ENCODE results near the gene ARHGAP24.
"Not testable (repeated sequence)": the region's sequence is repeated elsewhere in the genome, so short reads cannot be mapped to it uniquely, and the experiment has no call there.

The ARHGAP24 gene

DNA sequence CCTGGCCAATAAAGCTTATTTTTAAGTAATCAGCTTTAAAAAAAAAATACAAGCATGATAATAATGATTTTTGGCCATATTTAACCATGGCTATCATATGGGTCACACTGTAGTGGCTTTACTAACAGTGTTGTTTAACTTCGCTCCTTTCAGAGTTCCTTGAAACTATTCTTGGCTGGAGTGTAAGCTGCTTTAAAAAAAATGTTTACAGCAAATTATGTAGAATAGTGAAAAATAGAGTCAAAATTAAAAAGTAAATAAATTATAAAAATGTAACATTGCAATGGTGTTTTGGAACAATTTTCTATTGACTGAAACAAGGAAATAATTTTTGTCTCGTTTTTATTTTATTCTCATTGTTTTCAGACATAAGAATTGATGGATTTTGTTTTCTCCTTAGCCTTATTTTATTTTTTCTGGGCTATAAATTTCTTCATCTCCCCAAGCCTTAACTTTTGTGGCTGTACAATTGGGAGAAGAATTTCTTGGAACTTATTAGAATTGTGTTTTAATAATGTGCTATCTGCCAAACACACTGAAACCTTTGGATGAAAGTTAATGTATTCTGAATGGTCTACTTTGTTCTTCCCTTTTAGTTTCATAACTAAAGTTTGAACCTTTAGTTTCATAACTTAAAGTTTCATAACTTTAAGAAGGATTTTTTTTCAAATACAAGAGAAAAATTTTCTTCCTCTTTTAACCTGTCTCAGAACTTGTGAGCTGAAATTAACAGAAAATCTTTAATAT is 182.0 kb downstream of the ARHGAP24 start:
- DNase-seq (ENCODE audit: low read depth in 2 of 2): no peak

DNA sequence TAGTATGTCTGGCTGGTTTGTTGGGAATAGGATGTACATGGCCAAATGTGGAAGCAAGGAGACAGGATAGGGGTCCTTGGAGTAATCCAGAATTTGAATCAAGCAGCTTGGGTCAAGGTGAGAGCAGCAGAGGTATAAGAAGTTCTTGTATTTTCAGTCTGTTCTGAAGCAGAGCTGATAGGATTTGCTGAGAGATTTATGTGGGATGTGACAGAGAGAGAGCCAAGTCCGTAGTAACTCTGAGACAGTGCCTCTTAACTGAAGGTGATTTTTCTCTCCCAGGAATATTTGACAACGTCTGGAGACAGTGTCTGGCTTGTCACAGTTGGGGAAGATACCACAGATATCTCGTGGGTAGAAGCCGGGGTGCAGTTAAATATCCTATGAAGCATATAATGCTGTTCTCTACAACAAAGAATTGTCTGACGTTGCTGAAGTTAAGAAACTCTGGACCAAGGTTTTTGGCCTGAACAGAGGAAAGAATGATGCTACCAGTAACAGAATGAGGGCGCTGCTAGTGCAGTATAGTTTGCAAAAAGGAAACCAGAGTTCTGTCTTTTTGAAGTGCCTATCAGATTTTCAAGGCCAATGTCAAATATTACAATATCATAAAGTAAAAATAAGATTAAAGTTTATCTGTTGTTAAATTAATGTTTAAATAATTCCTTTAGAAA is 184.0 kb downstream of the ARHGAP24 start:
- no peak for DNase-seq (ENCODE audit: low read depth in 2 of 2)

- DNase-seq (ENCODE audit: low read depth in 2 of 2): no peak
Measured at GRCh38 chr4:85659610-85660218, 184.8 kb downstream of the ARHGAP24 start.

DNA sequence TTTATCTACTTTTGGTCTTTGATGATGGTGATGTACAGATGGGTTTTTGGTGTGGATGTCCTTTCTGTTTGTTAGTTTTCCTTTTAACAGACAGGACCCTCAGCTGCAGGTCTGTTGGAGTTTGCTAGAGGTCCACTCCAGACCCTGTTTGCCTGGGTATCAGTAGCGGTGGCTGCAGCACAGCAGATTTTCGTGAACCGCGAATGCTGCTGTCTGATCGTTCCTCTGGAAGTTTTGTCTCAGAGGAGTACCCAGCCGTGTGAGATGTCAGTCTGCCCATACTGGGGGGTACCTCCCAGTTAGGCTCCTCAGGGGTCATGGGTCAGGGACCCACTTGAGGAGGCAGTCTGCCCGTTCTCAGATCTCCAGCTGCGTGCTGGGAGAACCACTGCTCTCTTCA is 191.7 kb downstream of the ARHGAP24 start:
- DNase-seq (ENCODE audit: low read depth in 2 of 2): not testable (repeated sequence)

DNA sequence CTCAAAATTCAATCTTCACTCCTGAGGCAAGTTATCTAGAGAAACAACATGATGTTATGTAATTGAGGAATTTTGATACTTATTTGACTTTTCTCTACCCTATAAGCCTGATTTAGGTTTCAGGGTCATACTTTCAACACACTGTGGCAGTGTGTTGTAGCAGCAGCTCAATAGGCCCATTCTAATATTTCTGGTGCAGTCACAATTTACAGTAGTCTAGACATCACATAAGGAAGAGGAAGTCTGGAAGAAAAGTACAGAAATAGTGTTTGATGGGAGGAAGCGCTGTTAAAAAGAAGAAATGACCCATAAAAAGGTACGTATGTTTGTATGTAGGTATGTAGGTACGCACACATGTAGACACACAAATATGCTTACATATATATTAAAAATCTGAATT is 194.3 kb downstream of the ARHGAP24 start:
- DNase-seq (ENCODE audit: low read depth in 2 of 2): no peak

GRCh38 chr4:85669992-85670548 is 195.1 kb downstream of the ARHGAP24 start:
- DNase-seq (ENCODE audit: low read depth in 2 of 2): no peak

DNA sequence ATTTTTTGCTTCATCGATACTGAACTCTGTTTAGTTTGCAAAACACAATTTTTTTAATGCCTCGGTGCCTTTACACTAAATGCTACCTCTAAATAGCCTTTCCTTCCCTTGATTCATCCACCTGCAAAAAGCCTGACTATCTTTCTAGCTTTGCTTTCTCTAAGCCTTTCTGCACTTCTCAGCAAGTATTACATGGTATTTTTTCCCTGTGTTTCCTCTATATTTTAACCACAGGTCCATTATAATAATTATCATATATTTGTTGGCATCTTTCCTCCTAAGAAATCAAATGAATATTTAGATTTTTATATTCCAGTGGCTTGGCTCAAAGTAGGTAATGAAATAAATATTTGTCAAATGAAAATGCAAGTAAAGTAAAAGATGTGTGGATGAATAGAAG is 196.2 kb downstream of the ARHGAP24 start:
- no peak for DNase-seq (ENCODE audit: low read depth in 2 of 2)

- DNase-seq (ENCODE audit: low read depth in 2 of 2): no peak
Measured at GRCh38 chr4:85672116-85672515, 197.2 kb downstream of the ARHGAP24 start.

GRCh38 chr4:85672959-85673358 is 198.0 kb downstream of the ARHGAP24 start:
- no peak for DNase-seq (ENCODE audit: low read depth in 2 of 2)

DNA sequence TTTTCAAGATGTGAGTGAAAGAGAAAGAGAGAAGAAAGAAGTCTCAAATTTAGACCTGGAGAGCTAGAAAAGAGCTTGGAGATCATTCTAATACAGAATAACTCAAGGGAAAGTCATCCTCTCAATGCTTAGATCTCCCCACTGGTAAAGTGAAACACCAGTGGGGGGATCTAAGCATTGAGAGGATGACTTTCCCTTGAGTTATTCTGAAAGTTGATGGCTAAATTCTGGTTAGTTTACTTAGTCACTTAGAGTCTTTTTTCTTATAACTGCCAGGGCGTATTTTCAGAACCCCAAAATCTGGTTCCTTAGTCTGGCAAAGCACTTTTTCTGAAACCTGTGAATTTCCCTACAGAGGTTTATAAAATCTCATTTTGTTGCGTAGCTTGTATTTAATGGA is 198.6 kb downstream of the ARHGAP24 start:
- no peak for DNase-seq (ENCODE audit: low read depth in 2 of 2)

DNA sequence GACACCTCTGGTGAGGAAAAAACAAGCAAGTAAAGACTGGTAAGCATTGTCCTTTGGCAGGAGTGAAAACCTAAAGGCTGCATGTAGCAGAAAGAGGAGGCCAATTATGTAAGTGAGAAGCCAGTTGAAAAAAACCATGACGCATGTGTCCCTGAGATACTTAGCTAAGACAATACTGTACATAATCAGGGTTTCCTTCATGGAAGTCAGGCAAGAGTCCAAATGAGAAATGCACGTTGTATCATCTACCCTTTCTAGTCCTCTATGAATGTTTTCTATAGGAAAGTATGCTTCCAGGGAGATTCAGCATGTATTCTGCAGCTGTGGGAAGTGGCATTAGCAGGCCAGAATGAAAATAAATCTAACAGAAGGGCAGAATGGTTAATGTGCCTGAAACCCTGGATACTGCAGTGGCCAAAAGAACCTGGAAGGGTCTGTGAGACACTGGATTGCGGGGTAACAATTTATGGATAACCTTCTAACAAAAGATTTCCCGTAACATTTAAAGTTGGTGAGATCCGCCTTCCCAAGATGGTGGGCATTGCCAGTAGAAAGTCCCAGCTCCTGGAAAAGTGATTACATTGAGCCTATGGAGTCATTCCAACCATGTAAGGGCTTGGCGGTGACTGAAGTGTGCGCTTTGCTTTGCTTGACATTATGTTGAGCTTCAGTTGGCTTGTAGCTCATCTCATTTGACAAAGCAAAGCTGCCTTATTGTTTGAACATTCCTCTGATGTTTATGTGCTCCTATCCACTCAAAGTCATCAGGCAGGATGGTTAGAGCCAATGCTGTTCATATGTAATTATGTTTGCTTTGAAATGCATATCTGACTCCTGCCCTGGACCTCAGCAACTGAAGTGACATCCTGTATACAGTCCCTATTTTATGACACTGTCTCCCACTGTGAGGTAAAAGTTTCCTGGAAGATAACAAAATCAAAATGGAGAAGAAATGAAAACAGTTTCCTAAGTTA is 200.4 kb downstream of the ARHGAP24 start:
- DNase-seq (ENCODE audit: low read depth in 2 of 2): no peak

GRCh38 chr4:85676050-85676425 is 201.1 kb downstream of the ARHGAP24 start:
- no peak for DNase-seq (ENCODE audit: low read depth in 2 of 2)

GRCh38 chr4:85676850-85677590 is 202.1 kb downstream of the ARHGAP24 start:
- no peak for DNase-seq (ENCODE audit: low read depth in 2 of 2)

GRCh38 chr4:85681221-85681657 is 206.3 kb downstream of the ARHGAP24 start:
- no peak for DNase-seq (ENCODE audit: low read depth in 2 of 2)

GRCh38 chr4:85681921-85682320 is 207.0 kb downstream of the ARHGAP24 start:
- DNase-seq (ENCODE audit: low read depth in 2 of 2): no peak

DNA sequence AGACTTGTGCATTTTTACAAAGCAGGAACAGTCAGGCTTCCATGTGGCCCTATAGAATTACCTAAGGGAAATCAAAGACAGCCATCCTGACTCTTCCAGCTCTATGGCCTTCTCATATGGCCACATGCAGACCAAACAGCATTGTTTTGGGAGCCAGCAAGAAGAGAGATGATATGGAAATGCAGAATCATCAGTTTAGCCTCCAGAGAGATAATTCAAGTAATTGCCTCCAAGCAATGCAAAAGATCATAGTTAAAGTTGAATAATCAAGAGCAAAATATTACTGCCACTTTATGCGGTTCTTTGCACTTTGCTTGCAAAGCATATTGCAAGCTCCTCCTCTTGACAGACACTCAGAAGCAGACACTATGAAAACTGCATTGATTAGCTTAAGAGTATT is 207.4 kb downstream of the ARHGAP24 start:
- no peak for DNase-seq (ENCODE audit: low read depth in 2 of 2)

DNA sequence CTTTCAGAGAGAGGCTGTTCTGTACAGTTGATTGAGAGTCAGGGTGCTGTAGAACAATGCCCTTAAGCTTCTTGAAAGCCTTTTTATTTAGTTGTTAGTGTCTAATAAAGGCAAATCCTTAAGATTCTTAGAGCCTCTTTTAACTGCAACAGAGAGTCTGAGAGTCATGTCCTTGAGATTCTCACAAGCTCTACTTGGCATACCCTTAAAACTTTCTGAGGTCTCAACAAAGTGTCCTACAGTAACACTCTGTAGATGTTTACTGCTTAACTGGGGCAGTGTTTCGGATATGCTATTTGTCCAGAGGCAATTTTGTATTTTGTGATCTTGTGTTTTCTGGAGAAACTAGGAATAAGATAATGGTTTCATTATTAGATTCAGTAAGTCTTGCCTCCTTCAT is 209.7 kb downstream of the ARHGAP24 start:
- no peak for DNase-seq (ENCODE audit: low read depth in 2 of 2)

GRCh38 chr4:85686398-85686797 is 211.4 kb downstream of the ARHGAP24 start:
- no peak for DNase-seq (ENCODE audit: low read depth in 2 of 2)

DNA sequence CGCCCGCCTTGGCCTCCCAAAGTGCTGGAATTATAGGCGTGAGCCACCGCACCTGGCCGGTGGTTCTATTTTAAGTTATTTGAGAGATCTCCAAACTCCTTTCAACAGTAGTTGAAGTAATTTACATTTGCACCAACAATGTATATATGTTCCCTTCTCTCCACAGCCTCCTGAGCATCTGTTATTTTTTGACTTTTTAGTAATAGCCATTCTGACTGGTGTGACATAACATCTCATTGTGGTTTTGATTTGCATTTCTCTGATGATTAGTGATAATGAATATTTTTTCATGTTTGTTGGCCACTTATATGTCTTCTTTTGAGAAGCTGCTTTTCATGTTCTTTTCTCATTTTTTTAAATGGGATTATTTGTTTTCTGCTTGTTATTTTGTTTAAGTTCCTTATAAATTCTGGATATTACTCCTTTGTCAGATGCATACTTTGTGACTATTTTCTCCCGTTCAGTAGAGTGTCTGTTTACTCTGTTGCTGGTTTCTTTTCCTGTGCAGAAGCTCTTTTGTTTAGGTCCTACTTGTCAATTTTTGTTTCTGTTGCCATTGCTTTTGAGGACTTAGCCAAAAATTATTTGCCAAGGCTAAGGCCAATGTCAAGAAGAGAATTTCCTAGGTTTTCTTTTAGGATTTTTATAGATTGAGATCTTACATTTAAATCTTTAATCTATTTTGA is 213.2 kb downstream of the ARHGAP24 start:
- DNase-seq (ENCODE audit: low read depth in 2 of 2): no peak

GRCh38 chr4:85696661-85697060 is 221.7 kb downstream of the ARHGAP24 start:
- DNase-seq (ENCODE audit: low read depth in 2 of 2): no peak
